ENCODE data around the gene CACHD1.
"Not testable (repeated sequence)": the region's sequence is repeated elsewhere in the genome, so short reads cannot be mapped to it uniquely, and the experiment has no call there.

Gene CACHD1

GRCh38 chr1:64696879-64697278 is 226.9 kb downstream of the CACHD1 start:
- DNase-seq (ENCODE audit: low read depth in 2 of 2): no peak

- DNase-seq (ENCODE audit: low read depth in 2 of 2): no peak
Observed at GRCh38 chr1:64699327-64699726, 229.4 kb downstream of the CACHD1 start.

GRCh38 chr1:64701071-64701470 is 231.1 kb downstream of the CACHD1 start:
- DNase-seq (ENCODE audit: low read depth in 2 of 2): no peak

DNA sequence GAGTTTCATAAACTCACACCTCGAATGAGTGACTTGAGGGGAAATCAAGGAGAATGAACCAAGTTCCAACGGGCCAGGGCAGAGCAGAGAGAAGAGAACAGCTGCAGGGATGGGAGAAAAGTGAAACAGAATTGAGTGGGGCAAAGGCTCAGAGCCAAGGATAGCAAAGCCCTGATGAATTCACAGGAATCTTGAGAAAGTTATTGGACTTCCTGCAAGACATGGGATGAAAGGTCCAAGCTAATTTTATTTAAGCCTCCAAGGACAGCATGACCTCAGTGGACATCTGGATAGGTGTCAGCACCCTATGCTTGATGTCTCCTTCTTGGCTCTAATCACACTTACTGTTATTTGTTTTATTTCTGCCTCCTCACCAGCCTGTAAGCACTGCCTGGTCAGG is 232.0 kb downstream of the CACHD1 start:
- DNase-seq (ENCODE audit: low read depth in 2 of 2): no peak

DNA sequence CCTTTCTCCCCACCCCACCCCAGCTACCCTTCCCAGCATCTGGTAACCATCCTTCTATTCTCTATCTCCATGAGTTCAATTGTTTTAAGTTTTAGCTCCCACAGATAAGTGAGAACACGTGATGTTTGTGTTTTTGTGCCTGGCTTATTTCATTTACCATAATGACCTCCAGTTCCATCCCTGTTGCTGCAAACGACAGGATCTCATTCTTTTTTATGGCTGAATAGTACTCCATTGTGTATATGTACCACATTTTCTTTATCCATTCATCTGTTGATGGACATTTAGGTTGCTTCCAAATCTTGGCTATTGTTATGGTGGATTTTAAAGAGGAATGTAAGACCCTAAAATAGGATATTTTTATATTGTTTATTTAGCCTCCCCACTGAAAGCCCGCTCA is 232.7 kb downstream of the CACHD1 start:
- not testable (repeated sequence) for DNase-seq (ENCODE audit: low read depth in 2 of 2)

DNA sequence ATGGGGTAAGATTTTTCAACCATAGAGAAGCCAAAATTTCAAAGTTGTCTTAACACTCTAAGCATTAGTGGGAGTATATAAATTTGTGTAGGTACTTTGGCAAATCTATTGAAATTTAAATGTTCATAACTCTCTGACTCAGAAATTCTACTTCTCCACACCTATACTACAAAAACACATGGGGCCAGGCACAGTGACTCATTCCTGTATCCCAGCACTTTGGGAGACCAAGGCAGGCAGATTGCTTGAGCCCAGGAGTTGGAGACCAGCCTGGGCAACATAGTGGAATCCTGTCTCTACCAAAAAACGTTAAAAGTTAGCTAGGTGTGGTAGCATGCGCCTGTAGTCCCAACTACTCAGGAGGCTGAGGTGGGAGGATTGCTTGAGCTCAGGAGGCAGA is 233.7 kb downstream of the CACHD1 start:
- no peak for DNase-seq (ENCODE audit: low read depth in 2 of 2)

- DNase-seq (ENCODE audit: low read depth in 2 of 2): no peak
Observed at GRCh38 chr1:64705591-64705990, 235.7 kb downstream of the CACHD1 start.

GRCh38 chr1:64711266-64711665 is 241.3 kb downstream of the CACHD1 start:
- DNase-seq (ENCODE audit: low read depth in 2 of 2): no peak

DNA sequence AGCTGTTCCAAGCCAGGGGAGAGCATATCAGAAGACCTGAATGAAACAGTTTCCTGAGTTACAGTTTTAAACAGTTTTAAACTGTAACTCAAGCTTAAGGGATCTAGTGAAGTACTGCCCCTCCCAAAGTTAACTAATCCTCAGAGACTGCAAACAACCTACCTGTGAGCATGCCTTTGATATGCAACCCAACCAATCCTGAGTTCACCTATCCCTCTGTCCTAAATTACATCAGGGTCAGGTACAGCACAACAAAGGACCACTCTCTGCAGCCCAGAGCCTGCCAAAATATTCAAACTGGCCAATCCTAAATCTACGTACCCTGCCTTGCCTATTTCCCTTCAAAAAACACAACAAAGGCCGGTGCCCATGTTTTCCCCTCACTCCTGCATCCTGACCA is 242.1 kb downstream of the CACHD1 start:
- DNase-seq (ENCODE audit: low read depth in 2 of 2): no peak

GRCh38 chr1:64715186-64715585 is 245.3 kb downstream of the CACHD1 start:
- DNase-seq (ENCODE audit: low read depth in 2 of 2): no peak

- DNase-seq (ENCODE audit: low read depth in 2 of 2): no peak
Observed at GRCh38 chr1:64721135-64721534, 251.2 kb downstream of the CACHD1 start.

GRCh38 chr1:64721576-64722145 is 251.7 kb downstream of the CACHD1 start:
- no peak for DNase-seq (ENCODE audit: low read depth in 2 of 2)

DNA sequence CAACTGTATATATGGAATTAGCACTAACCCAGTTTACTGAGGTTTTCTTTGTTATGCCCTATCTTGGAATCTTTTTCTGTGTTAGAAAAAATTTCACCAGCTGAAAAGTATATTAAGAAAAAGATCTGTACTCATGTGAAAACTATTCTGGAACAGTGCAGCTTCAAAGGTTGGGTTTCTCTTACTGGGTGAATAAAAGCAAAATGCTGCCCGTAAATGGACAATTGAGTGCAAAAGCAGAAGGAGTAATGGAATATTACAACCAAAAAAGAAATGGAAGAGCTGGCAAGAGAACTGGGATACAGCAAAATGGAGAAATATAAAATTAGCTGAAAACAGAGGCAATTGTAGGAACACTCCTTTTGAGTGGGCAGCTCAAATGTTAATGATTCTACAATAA is 257.9 kb downstream of the CACHD1 start:
- DNase-seq (ENCODE audit: low read depth in 2 of 2): no peak

- DNase-seq (ENCODE audit: low read depth in 2 of 2): no peak
Observed at GRCh38 chr1:64733581-64734286, 263.8 kb downstream of the CACHD1 start.

DNA sequence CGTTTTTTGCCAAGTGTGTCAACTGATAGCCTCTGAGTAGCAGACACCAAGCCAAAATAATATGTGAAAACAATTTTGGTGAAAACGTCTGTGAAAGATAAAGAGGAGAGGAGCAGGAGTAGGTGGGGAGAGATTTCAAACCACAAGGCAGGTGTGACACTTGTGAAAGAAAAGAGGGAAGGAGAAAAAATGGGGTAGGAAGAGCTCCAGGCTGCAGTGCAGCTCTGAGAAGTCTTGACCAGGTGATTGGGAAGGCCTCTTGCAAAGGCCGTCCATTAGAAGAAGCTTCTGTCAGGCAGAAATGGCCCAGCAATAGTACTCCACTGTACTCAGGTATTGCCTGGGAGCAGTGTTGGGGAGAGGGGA is 264.3 kb downstream of the CACHD1 start:
- no peak for DNase-seq (ENCODE audit: low read depth in 2 of 2)

- not testable (repeated sequence) for DNase-seq (ENCODE audit: low read depth in 2 of 2)
Observed at GRCh38 chr1:64740687-64741086, 270.8 kb downstream of the CACHD1 start.

Data from stimulated activated CD8-positive, alpha-beta memory T cell treated with anti-CD3 and anti-CD28 coated beads, Interleukin-7, amount 100 ng/mL, for 4 hours (primary cell).